Liver (tissue), 2 donors: ENCODE results near the gene CEP131.

Experiments
- CTCF ChIP-seq: fragments of 150-350 bp; IDR thresholded peaks from 2 replicates; pipeline ENCODE4 v1.5.1; 2017; ENCODE audit warnings: improper control_type of control experiment, low read depth, low read length; ENCODE audit not compliant: missing input control
- FOXA1 ChIP-seq: IDR thresholded peaks from 2 replicates; pipeline ENCODE4 v1.6.1; 2016; ENCODE audit warnings: antibody characterized with exemption
- donor health status: healthy.

GRCh38 chr17:81264640-81265039, 41.9 kb upstream of the CEP131 start:
- TF ChIP-seq FOXA1 (no peak), CTCF (no peak)
